ENCODE results near the gene ADAMTS1. TPM values are rescaled to one million over a fixed set of nuclear protein-coding genes. Genes with fewer than 3 reads are reported as not detected.
A peak's percentile ranks its signal among the peaks of the same experiment; 100 is the strongest.

The ADAMTS1 gene
- total RNA-seq (ENCODE audit: unreplicated experiment) = 67.5 TPM
- long read RNA-seq, full-length matches to known transcripts = 13 of 15 reads
- long read RNA-seq, partial matches to known transcripts = 1 of 15 reads
- long read RNA-seq, other reads (novel, unspliced or antisense) = 1 of 15 reads

- Mint-ChIP-seq H3K27ac (ENCODE audit: unreplicated experiment) (peak within 1 kb of the TSS; percentile 93), H3K36me3 (ENCODE audit: low read depth, unreplicated experiment) (peaks cover 33% of the 10 kb centered on the region), H3K27me3 (ENCODE audit: unreplicated experiment) (peaks cover 29% of the 10 kb centered on the region), H3K4me1 (ENCODE audit: unreplicated experiment) (peaks cover 40% of the 10 kb centered on the region), H3K4me3 (ENCODE audit: unreplicated experiment) (peak within 1 kb of the TSS; percentile 95), H3K9me3 (ENCODE audit: unreplicated experiment) (no peaks in the 10 kb centered on the region)
- DNase-seq (ENCODE audit: low spot score) = peak; percentile 88
- no peak for TF ChIP-seq CTCF (IDR thresholded peaks at IDR 0.05; ENCODE audit: unreplicated experiment)
Measured at GRCh38 chr21:26845066-26845758, at the start of gene ADAMTS1. Gene ADAMTS1 (minus strand): TSS chr21:26845409. CDS start chr21:26844954, 455 bp downstream.

DNA sequence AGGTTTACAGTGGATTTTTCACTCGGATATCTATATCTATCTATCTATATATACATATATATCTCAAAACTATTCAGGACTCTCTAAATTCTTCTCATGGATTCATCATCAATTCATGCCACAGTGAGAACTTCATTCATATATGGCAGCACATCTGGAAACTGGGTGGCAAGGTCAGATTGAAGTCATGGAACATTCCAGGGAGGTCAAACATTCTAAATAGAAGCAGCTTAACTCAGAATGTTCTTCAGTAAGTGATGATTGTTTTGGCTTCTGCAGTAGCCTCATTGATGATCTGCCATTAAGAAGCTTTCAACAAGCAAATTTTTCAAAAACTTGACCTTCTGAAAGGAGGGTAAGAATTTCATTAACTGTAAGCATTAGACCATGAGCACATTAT is 46.9 kb upstream of the ADAMTS1 start:
- no peaks in the 10 kb centered on the region for H3K36me3 Mint-ChIP-seq (ENCODE audit: low read depth, unreplicated experiment)
- no peak for DNase-seq (ENCODE audit: low spot score)
- no peak overlapping the region for H3K27ac Mint-ChIP-seq (ENCODE audit: unreplicated experiment)
- H3K27me3 Mint-ChIP-seq (ENCODE audit: unreplicated experiment) = no peaks in the 10 kb centered on the region
- no peak overlapping the region for H3K4me3 Mint-ChIP-seq (ENCODE audit: unreplicated experiment)
- H3K4me1 Mint-ChIP-seq (ENCODE audit: unreplicated experiment) = peaks cover 12% of the 10 kb centered on the region
- no peaks in the 10 kb centered on the region for H3K9me3 Mint-ChIP-seq (ENCODE audit: unreplicated experiment)
- no peak for TF ChIP-seq CTCF (IDR thresholded peaks at IDR 0.05; ENCODE audit: unreplicated experiment)

DNA sequence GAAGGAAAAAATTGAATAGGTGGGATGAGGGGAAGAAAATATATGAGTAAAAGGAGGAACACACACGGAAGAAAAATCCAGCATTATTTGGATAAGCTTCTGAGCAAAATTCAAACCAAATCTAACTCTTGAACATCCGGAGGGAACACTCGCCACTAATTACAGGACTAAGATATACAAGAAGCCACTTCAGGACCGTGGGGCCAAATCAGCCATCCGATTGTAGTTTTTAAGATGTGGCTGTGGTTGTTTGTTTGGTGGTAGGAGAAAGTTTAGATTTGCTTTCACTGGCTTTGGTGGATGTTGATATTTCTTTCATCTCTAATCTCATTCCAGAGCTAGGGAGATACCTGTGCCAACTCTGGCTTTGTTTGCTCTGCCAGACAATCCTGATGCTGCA is 43.7 kb upstream of the ADAMTS1 start:
- Mint-ChIP-seq H3K4me1 (ENCODE audit: unreplicated experiment) (peaks cover 10% of the 10 kb centered on the region), H3K27me3 (ENCODE audit: unreplicated experiment) (no peaks in the 10 kb centered on the region), H3K4me3 (ENCODE audit: unreplicated experiment) (no peak overlapping the region), H3K36me3 (ENCODE audit: low read depth, unreplicated experiment) (no peaks in the 10 kb centered on the region), H3K9me3 (ENCODE audit: unreplicated experiment) (no peaks in the 10 kb centered on the region), H3K27ac (ENCODE audit: unreplicated experiment) (no peak overlapping the region)
- TF ChIP-seq CTCF (IDR thresholded peaks at IDR 0.05; ENCODE audit: unreplicated experiment) = no peak
- DNase-seq (ENCODE audit: low spot score) = no peak

- no peak for DNase-seq (ENCODE audit: low spot score)
- Mint-ChIP-seq H3K4me1 (ENCODE audit: unreplicated experiment) (peaks cover 3% of the 10 kb centered on the region), H3K27me3 (ENCODE audit: unreplicated experiment) (no peaks in the 10 kb centered on the region), H3K9me3 (ENCODE audit: unreplicated experiment) (no peaks in the 10 kb centered on the region), H3K36me3 (ENCODE audit: low read depth, unreplicated experiment) (no peaks in the 10 kb centered on the region), H3K4me3 (ENCODE audit: unreplicated experiment) (no peak overlapping the region), H3K27ac (ENCODE audit: unreplicated experiment) (no peak overlapping the region)
- no peak for TF ChIP-seq CTCF (IDR thresholded peaks at IDR 0.05; ENCODE audit: unreplicated experiment)
Measured at GRCh38 chr21:26888256-26888655, 43.0 kb upstream of the ADAMTS1 start.

DNA sequence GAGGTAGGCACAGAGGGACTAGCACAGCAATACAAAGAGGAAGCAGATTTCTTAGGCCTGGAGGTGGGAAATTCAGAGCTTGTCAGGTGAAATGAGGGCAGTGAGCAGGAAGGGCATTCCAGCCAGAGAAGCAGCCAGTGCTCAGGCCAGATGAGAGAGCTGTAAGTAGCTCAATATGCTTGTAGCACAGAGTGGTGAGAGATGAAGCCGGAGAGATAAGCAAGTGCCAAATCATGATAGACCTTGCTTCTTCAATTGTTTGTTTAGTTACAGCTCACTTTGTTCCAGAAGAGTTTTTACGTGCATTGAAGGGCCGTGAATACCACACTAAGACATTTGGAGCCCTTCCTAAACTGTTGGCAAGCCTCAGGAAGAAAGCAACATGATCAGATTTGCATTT is 42.0 kb upstream of the ADAMTS1 start:
- H3K27me3 Mint-ChIP-seq (ENCODE audit: unreplicated experiment) = no peaks in the 10 kb centered on the region
- no peak overlapping the region for H3K27ac Mint-ChIP-seq (ENCODE audit: unreplicated experiment)
- H3K4me3 Mint-ChIP-seq (ENCODE audit: unreplicated experiment) = no peak overlapping the region
- DNase-seq (ENCODE audit: low spot score) = no peak
- no peaks in the 10 kb centered on the region for H3K4me1 Mint-ChIP-seq (ENCODE audit: unreplicated experiment)
- no peaks in the 10 kb centered on the region for H3K36me3 Mint-ChIP-seq (ENCODE audit: low read depth, unreplicated experiment)
- TF ChIP-seq CTCF (IDR thresholded peaks at IDR 0.05; ENCODE audit: unreplicated experiment) = no peak
- H3K9me3 Mint-ChIP-seq (ENCODE audit: unreplicated experiment) = no peaks in the 10 kb centered on the region

Data from endothelial cell (in vitro differentiated cells).